HUES6 (cell line): ENCODE data around the gene GALNT17.
A peak's percentile ranks its signal among the peaks of the same experiment; 100 is the strongest.

Source experiments
- H3K27ac ChIP-seq: 2 replicates; pipeline ENCODE4 v1.7.0; 2013; ENCODE audit warnings: low read depth, mild to moderate bottlenecking, low read length, inconsistent platforms
- H3K27me3 ChIP-seq: 2 replicates; pipeline ENCODE4 v1.6.1; 2013; ENCODE audit warnings: low read length; ENCODE audit not compliant: control insufficient read depth, insufficient read depth
- H3K36me3 ChIP-seq: 2 replicates; pipeline ENCODE4 v1.6.1; 2013; ENCODE audit warnings: low read length; ENCODE audit not compliant: control insufficient read depth, insufficient read depth
- H3K4me1 ChIP-seq: 2 replicates; pipeline ENCODE4 v1.6.1; 2013; ENCODE audit warnings: low read length; ENCODE audit not compliant: control insufficient read depth, insufficient read depth
- H3K4me3 ChIP-seq: 2 replicates; pipeline ENCODE4 v1.5.1; 2013; ENCODE audit warnings: low read depth, low read length
- H3K9ac ChIP-seq: one replicate; pipeline ENCODE4 v1.6.1; 2013; ENCODE audit warnings: mild to moderate bottlenecking, low read length
- H3K9me3 ChIP-seq: 2 replicates; pipeline ENCODE4 v1.6.1; 2013; ENCODE audit warnings: low read depth, low read length; ENCODE audit not compliant: control insufficient read depth, insufficient read depth

GALNT17 gene

GRCh38 chr7:71454981-71455380 lies 323.0 kb downstream of the GALNT17 start:
- H3K27ac ChIP-seq = no peak overlapping the region
- no peaks in the 10 kb centered on the region for H3K9me3 ChIP-seq
- H3K36me3 ChIP-seq = no peaks in the 10 kb centered on the region
- H3K4me1 ChIP-seq = peaks cover 40% of the 10 kb centered on the region
- no peaks in the 10 kb centered on the region for H3K27me3 ChIP-seq
- no peak overlapping the region for H3K4me3 ChIP-seq
- H3K9ac ChIP-seq = no peak overlapping the region

GRCh38 chr7:71457021-71457420 lies 325.1 kb downstream of the GALNT17 start:
- Histone ChIP-seq H3K9ac (peak overlapping the region; percentile 93), H3K36me3 (no peaks in the 10 kb centered on the region)

GRCh38 chr7:71457846-71458590 lies 326.1 kb downstream of the GALNT17 start:
- Histone ChIP-seq H3K4me1 (peaks cover 58% of the 10 kb centered on the region), H3K4me3 (peak overlapping the region; percentile 29; the same call in 1 of the 2 replicates), H3K9ac (peak overlapping the region; percentile 93), H3K36me3 (no peaks in the 10 kb centered on the region), H3K9me3 (no peaks in the 10 kb centered on the region), H3K27me3 (no peaks in the 10 kb centered on the region), H3K27ac (peak overlapping the region; percentile 96)

More at GRCh38 chr7:71457021-71457420, 325.1 kb downstream of the GALNT17 start:
- Histone ChIP-seq H3K9me3 (no peaks in the 10 kb centered on the region), H3K4me3 (no peak overlapping the region), H3K27ac (peak overlapping the region; percentile 96), H3K27me3 (no peaks in the 10 kb centered on the region), H3K4me1 (peaks cover 56% of the 10 kb centered on the region)

GRCh38 chr7:71459132-71459531 lies 327.2 kb downstream of the GALNT17 start:
- H3K9me3 ChIP-seq = no peaks in the 10 kb centered on the region
- H3K9ac ChIP-seq = peak overlapping the region; percentile 61
- H3K27me3 ChIP-seq = no peaks in the 10 kb centered on the region
- H3K4me3 ChIP-seq = no peak overlapping the region
- H3K36me3 ChIP-seq = no peaks in the 10 kb centered on the region
- peaks cover 62% of the 10 kb centered on the region for H3K4me1 ChIP-seq
- peak overlapping the region; percentile 96 for H3K27ac ChIP-seq

DNA sequence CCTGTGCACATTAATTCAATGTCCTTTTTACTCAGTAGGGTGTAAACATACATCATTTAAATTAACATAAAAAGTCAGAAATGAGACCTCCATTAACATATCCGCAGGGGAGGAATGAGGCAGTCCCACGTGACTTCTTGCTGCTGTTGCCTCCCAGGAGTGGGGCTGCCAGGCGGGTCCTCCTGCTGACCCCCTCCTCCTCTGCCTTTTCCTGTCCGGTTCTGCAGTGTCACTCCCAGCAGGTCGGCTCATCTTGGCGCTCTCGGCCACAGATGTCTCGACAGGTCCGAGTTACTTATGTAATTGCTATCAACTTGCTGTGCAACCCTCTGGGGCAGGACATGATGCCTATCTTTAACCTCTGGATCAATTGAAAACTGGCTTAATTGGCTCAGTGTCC lies 329.6 kb downstream of the GALNT17 start:
- Histone ChIP-seq H3K9me3 (no peaks in the 10 kb centered on the region), H3K27me3 (no peaks in the 10 kb centered on the region), H3K36me3 (no peaks in the 10 kb centered on the region), H3K4me1 (peaks cover 77% of the 10 kb centered on the region), H3K9ac (peak overlapping the region; percentile 69), H3K27ac (peak overlapping the region; percentile 34; the same call in 1 of the 2 replicates), H3K4me3 (no peak overlapping the region)

DNA sequence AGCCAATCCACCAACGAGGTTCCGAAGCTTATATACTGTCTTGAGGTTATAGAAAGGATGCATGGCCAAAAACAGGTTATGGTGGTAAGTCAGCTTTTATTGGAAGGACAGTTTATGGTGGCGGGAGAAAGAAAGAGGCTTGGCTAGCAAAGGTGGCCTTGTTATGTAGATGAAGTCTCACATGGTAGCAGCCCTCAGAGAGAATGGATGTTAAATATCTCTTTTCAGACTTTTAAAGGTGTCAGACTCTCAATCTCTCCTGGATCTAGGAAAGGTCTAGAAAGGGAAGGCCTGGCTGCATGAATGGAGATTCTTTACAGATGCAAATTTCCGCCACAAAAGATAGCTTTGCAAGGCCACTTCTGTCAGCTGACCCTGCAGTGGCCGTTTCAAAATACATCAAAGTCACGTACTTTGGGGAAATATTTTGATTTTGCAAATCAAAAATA lies 333.8 kb downstream of the GALNT17 start:
- H3K27me3 ChIP-seq = no peaks in the 10 kb centered on the region
- no peak overlapping the region for H3K4me3 ChIP-seq
- peaks cover 61% of the 10 kb centered on the region for H3K4me1 ChIP-seq
- H3K27ac ChIP-seq = peak overlapping the region; percentile 94
- H3K9me3 ChIP-seq = no peaks in the 10 kb centered on the region
- H3K9ac ChIP-seq = peak overlapping the region; percentile 86
- H3K36me3 ChIP-seq = no peaks in the 10 kb centered on the region

- Histone ChIP-seq H3K9me3 (no peaks in the 10 kb centered on the region), H3K27ac (peak overlapping the region; percentile 94), H3K36me3 (no peaks in the 10 kb centered on the region), H3K4me1 (peaks cover 61% of the 10 kb centered on the region), H3K27me3 (no peaks in the 10 kb centered on the region), H3K9ac (peak overlapping the region; percentile 86), H3K4me3 (no peak overlapping the region)
Measured at GRCh38 chr7:71466448-71467145, 334.7 kb downstream of the GALNT17 start.

DNA sequence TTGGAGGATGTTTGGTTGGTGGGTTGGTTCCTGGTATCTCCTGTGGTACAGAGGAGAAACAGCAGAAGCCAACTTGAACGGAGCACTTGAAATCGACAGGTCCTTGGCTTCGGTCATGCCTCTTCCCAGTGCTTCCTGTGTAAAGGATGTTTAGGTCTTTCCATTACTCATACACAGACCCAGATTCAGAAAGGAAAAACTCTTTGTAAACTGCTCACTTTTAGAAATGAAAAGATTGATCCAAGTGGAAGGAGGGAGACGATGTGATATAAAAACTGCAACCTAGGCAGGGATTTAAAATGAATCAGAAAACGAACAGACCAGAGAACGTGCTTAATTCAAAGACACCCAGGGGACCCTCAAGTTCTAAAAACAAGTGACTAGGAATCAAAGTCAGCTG lies 338.4 kb downstream of the GALNT17 start:
- Histone ChIP-seq H3K9me3 (peaks cover 10% of the 10 kb centered on the region), H3K4me3 (no peak overlapping the region), H3K4me1 (peaks cover 63% of the 10 kb centered on the region), H3K36me3 (peaks cover 5% of the 10 kb centered on the region), H3K27ac (peak overlapping the region; percentile 94), H3K27me3 (no peaks in the 10 kb centered on the region), H3K9ac (no peak overlapping the region)

- Histone ChIP-seq H3K27me3 (no peaks in the 10 kb centered on the region), H3K9ac (peak overlapping the region; percentile 27), H3K9me3 (peaks cover 14% of the 10 kb centered on the region), H3K27ac (peak overlapping the region; percentile 94), H3K4me1 (peaks cover 59% of the 10 kb centered on the region), H3K36me3 (peaks cover 7% of the 10 kb centered on the region), H3K4me3 (no peak overlapping the region)
Measured at GRCh38 chr7:71470830-71471229, 338.9 kb downstream of the GALNT17 start.

- peak overlapping the region; percentile 74 for H3K9ac ChIP-seq
- H3K27ac ChIP-seq = peak overlapping the region; percentile 94
- peaks cover 40% of the 10 kb centered on the region for H3K4me1 ChIP-seq
- no peaks in the 10 kb centered on the region for H3K27me3 ChIP-seq
- H3K4me3 ChIP-seq = 0 out of 2 replicates have a peak overlapping the region, but pooled peaks have one; percentile 6
- H3K9me3 ChIP-seq = peaks cover 18% of the 10 kb centered on the region
- peaks cover 7% of the 10 kb centered on the region for H3K36me3 ChIP-seq
Measured at GRCh38 chr7:71472962-71473361, 341.0 kb downstream of the GALNT17 start.

GRCh38 chr7:71473366-71473967 lies 341.5 kb downstream of the GALNT17 start:
- H3K4me1 ChIP-seq = peaks cover 43% of the 10 kb centered on the region
- peaks cover 7% of the 10 kb centered on the region for H3K36me3 ChIP-seq
- peaks cover 18% of the 10 kb centered on the region for H3K9me3 ChIP-seq
- no peaks in the 10 kb centered on the region for H3K27me3 ChIP-seq
- 0 out of 2 replicates have a peak overlapping the region, but pooled peaks have one; percentile 6 for H3K4me3 ChIP-seq
- H3K27ac ChIP-seq = peak overlapping the region; percentile 94
- H3K9ac ChIP-seq = peak overlapping the region; percentile 65
